AG04449 (cell line): Measurements from ENCODE around the gene EIF6.
A peak's percentile ranks its signal among the peaks of the same experiment; 100 is the strongest.

Source experiments
- CTCF ChIA-PET: fragments of 350-600 bp; formaldehyde crosslinking; extraction: SDS; loops from one replicate; lab custom pipeline; 2021; ENCODE audit warnings: antibody characterized with exemption; lab: Yijun Ruan, JAX
- POLR2A ChIA-PET: fragments of 400-600, 350-600 bp; formaldehyde crosslinking; extraction: SDS; loops from one replicate; lab custom pipeline; 2020; ENCODE audit warnings: antibody characterized with exemption, inconsistent platforms; lab: Yijun Ruan, JAX
- DNase-seq: peaks from one replicate; pipeline ENCODE4 v3.0.0-alpha.2; 2010; ENCODE audit warnings: low read depth, low spot score
- H3K4me3 ChIP-seq: 2 replicates; pipeline ENCODE4 v1.5.1; 2011; ENCODE audit warnings: low read depth, mild to moderate bottlenecking, control low read depth, low read length
- CTCF ChIP-seq: IDR thresholded peaks from one replicate; pipeline ENCODE4 v1.5.1; 2011; ENCODE audit warnings: mild to moderate bottlenecking, moderate library complexity, low read length, control low read depth, inconsistent platforms; ENCODE audit not compliant: insufficient read depth; ENCODE audit errors: missing control alignments

EIF6 gene

GRCh38 chr20:35284267-35284991, at the start of gene EIF6:
EIF6 (minus strand) TSS chr20:35284772; CDS start chr20:35284487, 285 bp downstream.
- CTCF ChIA-PET, result interaction anchor here (0.7 to 5.0 kb wide), 14 partner anchors 8 to 164 kb away, joined by 3 to 42 read pairs (median 4); partner anchors contain the start of gene GDF5
- TF ChIP-seq CTCF, result no peak
- POLR2A ChIA-PET, result interaction anchor here (0.8 to 1.4 kb wide), 9 partner anchors 9 to 460 kb away, joined by 3 to 6 read pairs (median 3); partner anchors contain the start of gene EDEM2
- H3K4me3 ChIP-seq, result peak within 1 kb of the TSS; percentile 92
- DNase-seq, result no peak

- POLR2A ChIA-PET, result interaction anchor here (1.0 kb wide), 1 partner anchor 13 kb away, joined by 3 read pairs; no protein-coding TSS in a partner anchor
- CTCF ChIA-PET, result interaction anchor here (1.2 to 5.8 kb wide), 3 partner anchors 13 to 30 kb away, joined by 5 to 35 read pairs (median 5); no protein-coding TSS in a partner anchor
- no peak overlapping the region for H3K4me3 ChIP-seq
- TF ChIP-seq CTCF, result no peak
- DNase-seq, result no peak
Measured at GRCh38 chr20:35333606-35334005, 49.0 kb upstream of the EIF6 start.

GRCh38 chr20:35332540-35333200, 48.1 kb upstream of the EIF6 start:
- ChIA-PET POLR2A (no interaction called here), CTCF (interaction anchor here (2.2 to 6.5 kb wide), 2 partner anchors 11 to 28 kb away, joined by 7 to 62 read pairs; no protein-coding TSS in a partner anchor)
- no peak overlapping the region for H3K4me3 ChIP-seq
- no peak for DNase-seq
- no peak for TF ChIP-seq CTCF

GRCh38 chr20:35329435-35330139, 45.0 kb upstream of the EIF6 start:
- ChIA-PET CTCF (interaction anchor here (0.8 to 6.5 kb wide), 12 partner anchors 9 to 126 kb away, joined by 3 to 62 read pairs (median 4); partner anchors contain the start of gene CEP250), POLR2A (interaction anchor here (0.9 kb wide), 1 partner anchor 24 kb away, joined by 4 read pairs; no protein-coding TSS in a partner anchor)
- peak; percentile 32 for TF ChIP-seq CTCF
- DNase-seq, result no peak
- H3K4me3 ChIP-seq, result no peak overlapping the region

GRCh38 chr20:35328689-35329088, 44.1 kb upstream of the EIF6 start:
- POLR2A ChIA-PET, result no interaction called here
- H3K4me3 ChIP-seq, result no peak overlapping the region
- CTCF ChIA-PET, result interaction anchor here (1.0 to 6.5 kb wide), 7 partner anchors 8 to 30 kb away, joined by 3 to 62 read pairs (median 5); no protein-coding TSS in a partner anchor
- no peak for DNase-seq
- TF ChIP-seq CTCF, result no peak
